SH-SY5Y (cell line): ENCODE measurements around the gene PLOD1.

Experiments
- GATA2 ChIP-seq: IDR thresholded peaks from 2 replicates; pipeline ENCODE4 v1.6.1; 2011; ENCODE audit warnings: mild to moderate bottlenecking, low read depth, low read length
- GATA3 ChIP-seq: IDR thresholded peaks from 2 replicates; pipeline ENCODE4 v1.6.1; 2011; ENCODE audit warnings: low read depth, mild to moderate bottlenecking, low read length, moderate library complexity

- TF ChIP-seq GATA2 (no peak), GATA3 (no peak)
These were observed 4.7 kb upstream of the PLOD1 start for GRCh38 chr1:11929849-11930248.
